GM12878 (cell line): ENCODE data around the gene PADI2. TPM values are rescaled to one million over a fixed set of nuclear protein-coding genes. Genes with fewer than 3 reads are reported as not detected.

Experiments used
- ATAC-seq: fragments of 200-7000 bp; cut with Tn5 transposase; 3 replicates; pipeline ENCODE4 v1.9.1; 2020; ENCODE audit warnings: mild to moderate bottlenecking, moderate library complexity
- BruUV-seq: library from RNA; stranded (reverse); fragments of 400-500 nt; replicated peaks from 2 replicates; lab custom pipeline; 2021; lab: Mats Ljungman, UMichigan
- CTCF ChIA-PET: fragments of 300-600 bp; sonication (Branson Sonifier 250); formaldehyde crosslinking; extraction: SDS; loops from one replicate; lab custom pipeline; 2021; ENCODE audit warnings: inconsistent platforms; lab: Yijun Ruan, JAX
- POLR2A ChIA-PET: fragments of 350-600 bp; formaldehyde crosslinking; extraction: SDS; loops from one replicate; lab custom pipeline; 2021; ENCODE audit warnings: inconsistent platforms; lab: Charles Lee
- RAD21 ChIA-PET: fragments of 300-600 bp; sonication (Branson Sonifier 250); formaldehyde crosslinking; loops from one replicate; lab custom pipeline; 2023; ENCODE audit warnings: antibody characterized with exemption; ENCODE audit not compliant: unreplicated experiment; lab: Charles Lee
- SMC1A ChIA-PET: fragments of 300-600 bp; sonication (Branson Sonifier 250); formaldehyde crosslinking; loops from one replicate; lab custom pipeline; 2023; ENCODE audit not compliant: unreplicated experiment, uncharacterized antibody; lab: Charles Lee
- DNase-seq: peaks from one replicate; pipeline ENCODE4 v3.0.0-alpha.2; 2011; ENCODE audit warnings: low read depth, low spot score
- FAIRE-seq: peaks from 3 replicates; lab custom pipeline; 2011; peaks lifted over from hg19 to GRCh38; lab: Jason Lieb, UNC
- H2AFZ ChIP-seq: 2 replicates; pipeline ENCODE4 v1.6.0; 2011; ENCODE audit warnings: low read depth, low read length, control low read depth; ENCODE audit not compliant: control insufficient read depth
- H3K27ac ChIP-seq: 2 replicates; pipeline ENCODE4 v1.5.1; 2011; ENCODE audit warnings: control low read depth; ENCODE audit not compliant: control insufficient read depth, insufficient read depth
- H3K27me3 ChIP-seq, 2 experiments: replicated peaks in 1 of 2; 2 replicates each; pipeline versions ENCODE4 v1.6.0 to v1.6.1; 2011; ENCODE audit warnings: low read length in 1 of 2; ENCODE audit not compliant: control insufficient read depth in 2 of 2, insufficient read depth in 2 of 2
- H3K36me3 ChIP-seq, 2 experiments: 2 replicates each; pipeline ENCODE4 v1.5.1; 2011; ENCODE audit warnings: low read length in 1 of 2; ENCODE audit not compliant: control insufficient read depth in 2 of 2, insufficient read depth in 2 of 2
- H3K4me1 ChIP-seq: 2 replicates; pipeline ENCODE4 v1.6.1; 2011; ENCODE audit warnings: mild to moderate bottlenecking, low read length, moderate library complexity, mixed read lengths; ENCODE audit not compliant: control insufficient read depth, insufficient read depth
- H3K4me2 ChIP-seq: 2 replicates; pipeline ENCODE4 v1.6.0; 2011; ENCODE audit warnings: control low read depth; ENCODE audit not compliant: control insufficient read depth, insufficient read depth
- H3K4me3 ChIP-seq: fragments of 200-600 bp; sonication (generic); 2 replicates; pipeline ENCODE4 v1.5.1; 2016
- H3K79me2 ChIP-seq: 2 replicates; pipeline ENCODE4 v1.6.0; 2011; ENCODE audit warnings: low read length; ENCODE audit not compliant: control insufficient read depth, insufficient read depth
- H3K9ac ChIP-seq: 2 replicates; pipeline ENCODE4 v1.8.0; 2011; ENCODE audit warnings: low read length, control low read depth, mixed read lengths; ENCODE audit not compliant: control insufficient read depth, insufficient read depth
- H3K9me3 ChIP-seq: replicated peaks from 3 replicates; pipeline ENCODE4 v1.5.1; 2011; ENCODE audit warnings: mild to moderate bottlenecking, low read length; ENCODE audit not compliant: control insufficient read depth, insufficient read depth
- H4K20me1 ChIP-seq: 2 replicates; pipeline ENCODE4 v1.6.0; 2011; ENCODE audit not compliant: control insufficient read depth, insufficient read depth
- EGR1 ChIP-seq, 2 experiments: IDR thresholded peaks; 1 replicate in 1 of 2; 2 replicates in 1 of 2; pipeline ENCODE4 v1.6.1; 2011 to 2012; ENCODE audit warnings: low read depth in 2 of 2, low read length in 2 of 2, borderline replicate concordance in 1 of 2, mild to moderate bottlenecking in 1 of 2, moderate library complexity in 1 of 2
- MEF2A ChIP-seq: IDR thresholded peaks from 2 replicates; pipeline ENCODE4 v1.6.1; 2011; ENCODE audit warnings: low read depth, mild to moderate bottlenecking, low read length, moderate library complexity; ENCODE audit not compliant: insufficient read depth
- NFYA ChIP-seq: IDR thresholded peaks from 2 replicates; pipeline ENCODE4 v1.6.1; 2011; ENCODE audit warnings: low read depth, mild to moderate bottlenecking, low read length, improper control_type of control experiment, borderline replicate concordance
- PAX8 ChIP-seq: fragments of 450-650 bp; IDR thresholded peaks from 2 replicates; pipeline ENCODE4 v1.6.1; 2017; ENCODE audit warnings: mild to moderate bottlenecking, moderate library complexity
- POU2F2 ChIP-seq: IDR thresholded peaks from 3 replicates; pipeline ENCODE4 v1.6.1; 2011; ENCODE audit warnings: low read depth, mild to moderate bottlenecking, low read length, borderline replicate concordance
- RFX5 ChIP-seq: IDR thresholded peaks from 2 replicates; pipeline ENCODE4 v1.6.1; 2011; ENCODE audit warnings: low read depth, low read length, improper control_type of control experiment
- SMAD1 ChIP-seq: fragments of 450-650 bp; IDR thresholded peaks from 2 replicates; pipeline ENCODE4 v1.6.1; 2018; ENCODE audit warnings: mild to moderate bottlenecking, low read depth; ENCODE audit not compliant: partially characterized antibody
- TCF7 ChIP-seq: IDR thresholded peaks from 2 replicates; pipeline ENCODE4 v1.6.1; 2014; ENCODE audit warnings: antibody characterized with exemption, borderline replicate concordance
- WGBS: methylation state at CpG from one replicate; pipeline ENCODE4 v1.1.6; 2016; ENCODE audit warnings: low lambda C conversion rate; ENCODE audit not compliant: insufficient replicate concordance, insufficient coverage; ENCODE audit errors: missing lambda C conversion rate; 5-methylcytosine and 5-hydroxymethylcytosine counted together
- in situ Hi-C: fragments of 300-500 bp; cut with MboI; formaldehyde crosslinking; loops from 9 replicates; pipeline ENCODE4 v1.14.3; 2018; ENCODE audit warnings: mixed read lengths
- intact Hi-C: fragments of 100-400 bp; cut with micrococcal nuclease; formaldehyde crosslinking; loops from one replicate; pipeline ENCODE4 v1.14.2; 2022; ENCODE audit not compliant: unreplicated experiment
- polyA plus RNA-seq, 11 experiments: library from polyadenylated mRNA; depleted of rRNA in 4 of 11; unstranded in 6 of 11; stranded (reverse) in 5 of 11; fragments of >200 nt; fragmentation: Nextera tagmentation in 4 of 11; fragmentation: Illumina TruSeq in 1 of 11; extraction: Ambion mirVana in 4 of 11; extraction: Trizol in 1 of 11; gene quantifications; 1 replicate in 1 of 11; 2 replicates in 10 of 11; pipeline versions ENCODE4 v1.2.1 to v1.2.3, GENCODE V29; 2011 to 2016; ENCODE audit warnings: inconsistent platforms in 2 of 11, missing spikeins in 2 of 11, low read depth in 1 of 11
- total RNA-seq, 4 experiments: library from RNA; depleted of rRNA in 3 of 4; stranded (reverse); fragments of >200 nt in 3 of 4; fragmentation: Illumina TruSeq in 1 of 4; extraction: Trizol in 1 of 4; gene quantifications; 2 replicates each; pipeline versions ENCODE4 v1.2.1 to v1.2.3, GENCODE V29; 2013 to 2021
- TF ChIP-seq, protein P1 (sequence below), 3 experiments: IDR thresholded peaks in 2 of 3; conservative IDR thresholded peaks in 1 of 3; 2 replicates each; pipeline ENCODE4 v1.5.1; 2011; ENCODE audit warnings: low read depth in 3 of 3, low read length in 3 of 3, mild to moderate bottlenecking in 3 of 3, control low read depth in 2 of 3, moderate library complexity in 2 of 3, inconsistent platforms in 1 of 3, mixed read lengths in 1 of 3; ENCODE audit not compliant: control insufficient read depth in 2 of 3, insufficient read depth in 1 of 3; ENCODE audit errors: extremely low read depth in 1 of 3
- TF ChIP-seq, protein P2 (sequence below): IDR thresholded peaks from 2 replicates; pipeline ENCODE4 v1.6.1; 2011; ENCODE audit warnings: borderline replicate concordance, low read depth, mild to moderate bottlenecking, moderate library complexity, low read length; ENCODE audit not compliant: insufficient read depth, poor library complexity, severe bottlenecking
- TF ChIP-seq, protein P3 (sequence below): IDR thresholded peaks from 2 replicates; pipeline ENCODE4 v1.6.1; 2011; ENCODE audit warnings: borderline replicate concordance, low read depth, mild to moderate bottlenecking, moderate library complexity, mixed read lengths, low read length; ENCODE audit not compliant: insufficient read depth; ENCODE audit errors: extremely low read length
- TF ChIP-seq, protein P4 (sequence below): fragments of 450-650 bp; IDR thresholded peaks from 2 replicates; pipeline ENCODE4 v1.6.1; 2017; ENCODE audit warnings: low read depth, mild to moderate bottlenecking, moderate library complexity

PADI2 gene
- total and polyA plus RNA-seq, 10 of the 15 experiments (the other 5 are each of a cell fraction or from before 2014, with no cell fraction given): 0.05 to 3.0 (median 0.10) TPM; not detected in 1

DNA sequence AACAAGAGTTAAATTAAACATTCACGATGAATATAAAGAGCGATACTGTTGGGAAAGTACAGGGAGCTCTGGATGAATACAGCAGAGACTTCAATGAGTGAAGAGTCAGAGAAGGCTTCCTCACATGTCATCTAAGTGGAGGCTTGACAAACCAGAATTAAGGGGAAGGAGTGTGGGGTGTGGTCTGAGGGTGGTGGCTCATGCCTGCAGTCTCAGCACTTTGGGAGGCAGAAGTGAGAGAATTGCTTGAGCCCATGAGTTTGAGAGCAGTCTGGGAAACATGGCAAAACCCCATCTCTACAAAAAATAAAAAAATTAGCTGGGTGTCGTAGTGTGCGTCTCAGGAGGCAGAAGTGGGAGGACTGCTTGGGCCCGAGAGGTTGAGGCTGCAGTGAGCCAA lies 74.1 kb downstream of the PADI2 start (continued):
- TF ChIP-seq, protein P1, sequence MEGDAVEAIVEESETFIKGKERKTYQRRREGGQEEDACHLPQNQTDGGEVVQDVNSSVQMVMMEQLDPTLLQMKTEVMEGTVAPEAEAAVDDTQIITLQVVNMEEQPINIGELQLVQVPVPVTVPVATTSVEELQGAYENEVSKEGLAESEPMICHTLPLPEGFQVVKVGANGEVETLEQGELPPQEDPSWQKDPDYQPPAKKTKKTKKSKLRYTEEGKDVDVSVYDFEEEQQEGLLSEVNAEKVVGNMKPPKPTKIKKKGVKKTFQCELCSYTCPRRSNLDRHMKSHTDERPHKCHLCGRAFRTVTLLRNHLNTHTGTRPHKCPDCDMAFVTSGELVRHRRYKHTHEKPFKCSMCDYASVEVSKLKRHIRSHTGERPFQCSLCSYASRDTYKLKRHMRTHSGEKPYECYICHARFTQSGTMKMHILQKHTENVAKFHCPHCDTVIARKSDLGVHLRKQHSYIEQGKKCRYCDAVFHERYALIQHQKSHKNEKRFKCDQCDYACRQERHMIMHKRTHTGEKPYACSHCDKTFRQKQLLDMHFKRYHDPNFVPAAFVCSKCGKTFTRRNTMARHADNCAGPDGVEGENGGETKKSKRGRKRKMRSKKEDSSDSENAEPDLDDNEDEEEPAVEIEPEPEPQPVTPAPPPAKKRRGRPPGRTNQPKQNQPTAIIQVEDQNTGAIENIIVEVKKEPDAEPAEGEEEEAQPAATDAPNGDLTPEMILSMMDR (IDR thresholded peaks at IDR 0.05 in 2 of 3, conservative IDR thresholded peaks at IDR 0.05 in 1 of 3; ENCODE audit: control insufficient read depth in 2 of 3, extremely low read depth in 1 of 3, insufficient read depth in 1 of 3, low read depth in 3 of 3, low read length in 3 of 3): no peak
- TF ChIP-seq EGR1 (IDR thresholded peaks at IDR 0.05; ENCODE audit: borderline replicate concordance in 1 of 2, low read depth in 2 of 2, low read length in 2 of 2): no peak
- no peak for TF ChIP-seq SMAD1
- TF ChIP-seq, all 136 proteins: peak for 0

DNA sequence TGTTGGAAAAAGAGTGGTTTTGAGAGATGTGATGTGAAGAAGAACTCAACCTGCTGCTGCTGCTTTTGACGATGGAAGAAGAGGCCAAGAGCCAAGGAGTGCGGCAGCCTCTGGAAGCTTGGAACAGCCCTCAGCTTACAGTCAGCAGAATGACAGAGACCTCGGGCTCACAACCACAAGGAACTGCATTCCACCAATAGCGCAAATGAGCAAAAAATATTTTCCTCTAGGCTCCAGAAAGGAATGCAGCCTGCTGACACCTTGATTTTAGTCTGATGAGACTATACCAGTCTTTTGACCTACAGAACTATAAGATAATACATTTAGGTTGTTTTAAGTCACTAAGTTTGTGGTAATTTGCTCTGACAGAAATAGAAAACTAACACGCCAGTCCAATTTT lies 75.6 kb downstream of the PADI2 start:
- CTCF ChIA-PET: interaction anchor here (3.3 kb wide), 1 partner anchor 83 kb away, joined by 20 read pairs; no protein-coding TSS in a partner anchor
- SMC1A ChIA-PET: no interaction called here
- no peak overlapping the region for H2AFZ ChIP-seq
- peaks cover 3% of the 10 kb centered on the region; the same call in 1 of the 2 replicates for H3K4me1 ChIP-seq
- no peak for DNase-seq
- peaks cover 8% of the 10 kb centered on the region for H3K79me2 ChIP-seq
- no peak overlapping the region for H3K4me3 ChIP-seq
- in situ Hi-C loops (no loop called here), intact Hi-C loops (no loop called here)
- 78% methylated on average over 5 of the region's 5 CpGs for whole genome bisulfite sequencing
- RAD21 ChIA-PET: no interaction called here
- no peak for ATAC-seq
- TF ChIP-seq NFYA (no peak), RFX5 (no peak), POU2F2 (no peak), TCF7 (no peak), PAX8 (no peak), MEF2A (no peak)
- TF ChIP-seq, protein P2, sequence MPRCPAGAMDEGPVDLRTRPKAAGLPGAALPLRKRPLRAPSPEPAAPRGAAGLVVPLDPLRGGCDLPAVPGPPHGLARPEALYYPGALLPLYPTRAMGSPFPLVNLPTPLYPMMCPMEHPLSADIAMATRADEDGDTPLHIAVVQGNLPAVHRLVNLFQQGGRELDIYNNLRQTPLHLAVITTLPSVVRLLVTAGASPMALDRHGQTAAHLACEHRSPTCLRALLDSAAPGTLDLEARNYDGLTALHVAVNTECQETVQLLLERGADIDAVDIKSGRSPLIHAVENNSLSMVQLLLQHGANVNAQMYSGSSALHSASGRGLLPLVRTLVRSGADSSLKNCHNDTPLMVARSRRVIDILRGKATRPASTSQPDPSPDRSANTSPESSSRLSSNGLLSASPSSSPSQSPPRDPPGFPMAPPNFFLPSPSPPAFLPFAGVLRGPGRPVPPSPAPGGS: no peak
- TF ChIP-seq, protein P3, sequence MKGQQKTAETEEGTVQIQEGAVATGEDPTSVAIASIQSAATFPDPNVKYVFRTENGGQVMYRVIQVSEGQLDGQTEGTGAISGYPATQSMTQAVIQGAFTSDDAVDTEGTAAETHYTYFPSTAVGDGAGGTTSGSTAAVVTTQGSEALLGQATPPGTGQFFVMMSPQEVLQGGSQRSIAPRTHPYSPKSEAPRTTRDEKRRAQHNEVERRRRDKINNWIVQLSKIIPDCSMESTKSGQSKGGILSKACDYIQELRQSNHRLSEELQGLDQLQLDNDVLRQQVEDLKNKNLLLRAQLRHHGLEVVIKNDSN: no peak
- TF ChIP-seq, protein P4, sequence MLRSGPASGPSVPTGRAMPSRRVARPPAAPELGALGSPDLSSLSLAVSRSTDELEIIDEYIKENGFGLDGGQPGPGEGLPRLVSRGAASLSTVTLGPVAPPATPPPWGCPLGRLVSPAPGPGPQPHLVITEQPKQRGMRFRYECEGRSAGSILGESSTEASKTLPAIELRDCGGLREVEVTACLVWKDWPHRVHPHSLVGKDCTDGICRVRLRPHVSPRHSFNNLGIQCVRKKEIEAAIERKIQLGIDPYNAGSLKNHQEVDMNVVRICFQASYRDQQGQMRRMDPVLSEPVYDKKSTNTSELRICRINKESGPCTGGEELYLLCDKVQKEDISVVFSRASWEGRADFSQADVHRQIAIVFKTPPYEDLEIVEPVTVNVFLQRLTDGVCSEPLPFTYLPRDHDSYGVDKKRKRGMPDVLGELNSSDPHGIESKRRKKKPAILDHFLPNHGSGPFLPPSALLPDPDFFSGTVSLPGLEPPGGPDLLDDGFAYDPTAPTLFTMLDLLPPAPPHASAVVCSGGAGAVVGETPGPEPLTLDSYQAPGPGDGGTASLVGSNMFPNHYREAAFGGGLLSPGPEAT: no peak
- no peaks in the 10 kb centered on the region for H3K27me3 ChIP-seq
- H3K9me3 ChIP-seq: no peaks in the 10 kb centered on the region
- H3K9ac ChIP-seq: no peak overlapping the region
- no peak overlapping the region for H3K4me2 ChIP-seq
- no TSS peak for BruUV-seq
- no peak for FAIRE-seq
- H3K36me3 ChIP-seq: peaks cover 2 to 21% of the 10 kb centered on the region in 2 experiments
- no peak overlapping the region for H3K27ac ChIP-seq
- no peaks in the 10 kb centered on the region for H4K20me1 ChIP-seq
- POLR2A ChIA-PET: no interaction called here
